GM11168 (cell line): Measurements from ENCODE around the gene CLTCL1.
"Not testable (repeated sequence)": the region's sequence is repeated elsewhere in the genome, so short reads cannot be mapped to it uniquely, and the experiment has no call there.

ENCODE experiments used
- in situ Hi-C: fragments of 300-500 bp; cut with MboI; formaldehyde crosslinking; loops from one replicate; pipeline ENCODE4 v1.12.0; 2022; ENCODE audit warnings: low sequenced_read_pairs; ENCODE audit not compliant: unreplicated experiment

CLTCL1 gene

DNA sequence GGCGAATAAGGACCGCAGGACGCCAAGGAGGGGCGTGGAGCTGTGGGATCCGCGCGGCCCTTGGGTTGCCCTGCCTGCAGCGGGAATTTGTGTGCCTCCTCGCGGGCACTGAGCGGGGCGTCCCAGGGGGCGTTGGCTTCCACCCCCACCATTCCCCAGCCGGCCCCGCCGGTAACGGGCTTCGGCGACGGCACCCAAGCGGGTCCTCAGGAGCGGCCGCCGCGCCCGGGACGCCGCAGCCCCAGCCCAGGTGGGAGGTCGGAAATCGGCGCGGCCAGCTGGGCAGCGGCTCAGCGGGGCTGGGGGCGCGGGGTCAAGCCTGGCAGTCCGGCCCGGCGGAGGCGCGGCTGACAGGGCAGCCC, 320 bp downstream of the CLTCL1 start:
- in situ Hi-C loops = no loop called here

DNA sequence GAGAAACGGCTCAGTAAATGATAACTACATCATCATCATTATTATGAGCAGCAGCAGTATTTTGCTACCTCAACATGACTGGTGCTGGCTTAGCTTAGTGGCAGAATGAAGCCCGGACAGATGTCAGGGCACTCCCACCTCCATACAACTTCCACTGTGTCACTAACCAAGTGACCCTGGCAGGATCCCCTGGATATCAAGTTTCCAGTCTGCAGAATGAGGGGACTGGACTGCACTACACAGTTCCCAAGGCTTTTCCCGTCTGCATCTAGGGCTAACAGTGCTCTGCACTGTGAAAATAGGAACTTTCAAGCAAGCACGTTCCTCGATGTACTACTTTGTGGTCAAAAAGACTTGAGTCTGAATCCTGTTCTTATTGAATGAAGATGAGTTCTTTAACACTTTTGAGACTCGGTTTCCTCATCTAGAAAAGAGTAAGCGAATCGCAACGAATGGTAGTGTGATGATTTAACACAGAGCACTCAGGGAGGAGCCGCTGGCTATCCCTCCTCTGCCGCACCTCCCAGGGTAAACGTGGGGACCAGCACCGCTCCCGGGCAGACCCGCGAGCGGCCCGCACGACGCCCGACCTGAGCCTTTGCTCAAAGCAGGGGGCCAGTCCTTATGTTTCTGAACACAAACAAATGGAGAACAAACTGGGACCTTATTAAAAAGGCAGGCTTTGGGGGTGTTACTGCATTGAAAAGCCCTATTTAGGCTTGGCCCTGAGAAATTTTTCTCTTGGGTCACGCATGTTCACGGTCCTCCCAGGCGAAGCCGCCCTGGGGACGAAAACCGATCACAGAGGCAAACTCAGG, 910 bp downstream of the CLTCL1 start:
- in situ Hi-C loops = no loop called here

DNA sequence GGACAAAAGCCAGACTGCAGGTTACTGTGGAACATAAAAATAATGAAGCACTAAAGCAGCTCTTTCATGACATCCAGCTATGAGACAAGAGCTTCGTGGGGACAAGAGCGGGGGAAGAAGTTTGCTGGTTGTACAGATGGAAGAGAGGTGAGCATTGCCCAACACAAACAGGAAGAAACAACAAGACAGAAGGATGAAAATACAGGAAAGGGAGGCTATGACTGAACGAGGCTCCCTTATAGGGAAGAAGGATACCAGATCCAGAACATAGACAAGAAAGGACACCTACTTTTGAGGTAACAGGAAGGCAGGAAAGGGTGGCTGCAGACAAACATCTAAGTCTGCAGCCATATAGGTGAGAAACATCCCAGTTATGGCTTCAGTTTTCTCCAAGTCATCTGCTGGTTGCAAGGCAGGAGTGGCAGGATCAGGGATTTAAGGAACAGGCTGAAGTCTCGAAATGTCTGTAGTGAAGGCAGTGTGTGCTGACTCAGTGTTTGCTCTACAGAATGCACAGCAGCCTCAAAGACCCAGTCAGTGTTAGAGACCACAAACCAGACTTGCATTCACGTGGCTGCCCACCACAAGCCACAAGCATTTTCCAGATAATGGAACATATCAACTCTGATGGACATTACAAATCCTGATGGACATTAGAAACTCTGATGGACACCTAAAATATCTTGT, 1.9 kb downstream of the CLTCL1 start:
- in situ Hi-C loops = no loop called here

DNA sequence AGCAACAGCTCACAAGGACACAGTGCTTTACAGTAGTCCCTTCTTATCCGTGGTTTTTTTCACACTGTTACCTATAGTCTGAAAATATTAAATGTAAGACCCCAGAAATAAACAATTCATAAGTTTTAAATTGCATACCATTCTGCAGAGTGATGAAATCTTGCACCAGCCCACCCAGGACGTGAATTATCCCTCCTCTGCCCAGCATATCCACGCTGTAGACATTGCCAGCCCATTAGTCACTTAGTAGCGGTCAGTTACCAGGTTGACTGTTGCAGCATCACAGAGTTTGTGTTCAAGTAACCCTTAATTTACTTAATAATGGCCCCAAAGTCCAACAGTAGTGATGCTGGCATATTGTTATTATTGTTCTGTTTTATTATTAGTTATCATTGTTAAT, 3.6 kb downstream of the CLTCL1 start:
- in situ Hi-C loops = no loop called here

DNA sequence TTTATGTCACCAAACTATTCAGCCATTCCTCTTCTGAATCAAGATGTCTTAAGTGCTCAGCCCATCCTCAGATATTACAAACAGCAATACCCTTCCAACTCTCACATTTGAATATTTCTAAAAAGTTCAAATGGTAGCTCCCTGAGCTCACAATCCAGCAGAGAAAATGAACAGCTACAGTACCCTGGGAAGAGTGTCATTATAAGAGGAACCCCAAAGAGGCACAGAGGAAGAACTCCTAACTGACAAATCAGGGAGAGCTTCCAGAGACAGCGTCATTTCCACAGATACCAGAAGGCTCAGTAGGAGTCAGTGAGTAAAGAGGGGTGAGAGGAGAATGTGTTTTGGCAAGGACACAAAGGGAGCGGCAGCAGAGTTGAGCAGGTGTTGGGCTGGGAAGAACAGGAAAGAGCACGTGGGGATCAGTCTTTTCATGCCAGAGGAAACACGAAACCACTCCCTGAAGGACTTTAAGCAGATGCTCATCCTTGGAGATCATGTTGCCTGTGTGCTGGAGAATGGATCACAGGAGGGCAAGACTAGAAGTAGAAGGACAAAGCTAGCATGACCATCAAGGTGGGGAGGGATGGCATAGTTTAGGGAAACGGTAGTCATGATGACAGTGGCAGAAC, 4.3 kb downstream of the CLTCL1 start:
- in situ Hi-C loops = no loop called here

DNA sequence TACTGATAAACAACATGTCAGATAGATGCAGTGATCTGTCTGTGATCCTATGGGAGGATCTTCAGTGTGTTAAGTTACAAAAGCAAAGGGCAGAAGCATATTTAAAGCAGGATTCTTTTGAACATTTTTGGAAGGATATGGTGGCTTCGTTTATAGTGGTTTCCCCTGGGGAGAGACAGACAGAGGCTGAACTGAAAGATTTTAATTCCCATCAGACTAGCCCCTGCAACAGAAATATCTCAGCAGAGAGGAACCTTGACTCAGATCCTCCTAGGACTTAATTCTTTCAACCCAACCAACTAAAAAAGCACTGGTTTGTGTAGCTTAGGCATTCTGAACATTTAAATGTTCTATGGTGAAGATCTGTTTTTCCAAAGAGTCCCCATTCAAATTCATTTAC, 5.7 kb downstream of the CLTCL1 start:
- in situ Hi-C loops = no loop called here

DNA sequence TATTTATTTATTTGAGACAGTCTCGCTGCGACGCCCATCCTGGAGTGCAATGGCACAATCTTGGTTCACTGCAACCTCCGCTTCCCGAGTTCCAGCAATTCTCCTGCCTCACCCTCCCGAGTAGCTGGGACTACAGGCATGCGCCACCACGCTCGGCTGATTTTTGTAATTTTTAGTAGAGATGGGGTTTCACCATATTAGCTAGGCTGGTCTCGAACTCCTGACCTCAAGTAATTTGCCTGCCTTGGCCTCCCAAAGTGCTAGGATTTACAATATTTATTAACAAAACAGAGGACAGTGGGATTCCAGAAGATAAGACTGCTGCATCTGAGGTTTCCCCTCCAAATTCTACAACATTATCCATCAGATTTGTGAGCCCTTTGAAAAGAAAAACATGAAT, 12.4 kb downstream of the CLTCL1 start:
- in situ Hi-C loops = not testable (repeated sequence)

DNA sequence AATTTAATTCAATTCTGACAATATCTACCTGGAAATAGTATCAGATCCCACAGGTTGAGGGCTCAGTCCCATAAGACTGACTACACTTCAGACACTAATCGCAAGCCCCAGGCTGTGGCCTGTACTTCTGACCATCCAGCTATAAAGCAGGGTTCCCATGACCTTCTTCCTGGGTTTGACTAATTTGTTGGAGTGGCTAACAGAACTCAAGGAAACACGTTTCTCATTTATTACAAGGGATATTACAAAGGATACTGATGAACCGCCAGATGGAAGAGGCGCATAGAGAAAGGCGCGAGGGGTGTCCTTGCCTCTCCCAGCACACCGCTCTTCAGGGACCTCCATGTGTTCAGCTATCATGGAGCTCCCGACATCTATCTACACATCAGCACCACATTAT, 13.7 kb downstream of the CLTCL1 start:
- in situ Hi-C loops = no loop called here

DNA sequence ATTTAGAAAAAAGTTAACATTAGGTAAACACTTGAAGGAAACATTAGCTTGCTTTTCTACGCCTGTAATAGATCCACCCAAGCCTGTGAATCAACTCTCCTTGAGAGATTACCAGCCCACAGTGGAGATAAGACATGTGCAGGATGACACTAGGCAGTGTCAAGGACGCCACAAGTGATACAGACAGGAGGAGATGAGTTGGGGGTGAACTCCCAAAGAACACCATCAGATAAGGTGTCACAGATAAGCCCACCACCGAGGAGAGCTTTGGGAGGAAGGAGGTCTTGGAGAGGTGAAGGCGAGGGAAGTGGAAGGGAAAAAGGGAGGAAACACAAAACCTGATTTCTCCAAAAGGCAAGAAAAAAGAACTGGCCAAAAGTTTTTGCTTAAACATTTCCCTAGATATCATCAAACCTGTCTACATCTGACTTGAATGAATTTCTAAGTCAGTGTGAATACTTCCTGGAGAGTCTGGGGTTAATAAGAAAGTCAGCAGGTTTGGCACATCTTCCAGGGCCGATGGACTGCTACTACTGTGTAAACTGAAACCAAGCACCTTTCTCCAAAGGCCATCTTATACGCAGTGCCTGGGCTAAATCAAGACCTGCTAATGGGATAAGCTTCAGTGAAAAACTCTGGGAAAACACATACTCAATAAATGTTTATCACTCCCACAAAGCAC, 15.5 kb downstream of the CLTCL1 start:
- in situ Hi-C loops = no loop called here

DNA sequence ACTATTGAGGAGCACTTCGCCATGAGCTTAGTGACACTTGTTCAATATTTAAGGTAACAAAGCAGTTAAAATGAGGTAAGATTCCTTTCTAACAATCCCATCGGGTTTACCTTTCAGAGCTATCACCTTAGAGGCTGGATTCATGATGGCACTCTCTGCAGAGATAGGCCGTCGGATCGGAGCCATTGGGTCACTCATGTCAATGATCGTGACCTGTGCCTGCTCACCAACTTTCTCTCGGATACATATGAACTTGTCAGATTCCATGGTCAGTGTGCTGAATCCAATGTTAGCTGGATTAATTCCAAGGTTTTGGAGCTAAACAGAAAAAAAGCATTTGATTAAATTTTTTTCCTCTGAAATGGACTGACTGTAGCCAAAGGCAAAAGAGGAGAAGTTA, 16.0 kb downstream of the CLTCL1 start:
- in situ Hi-C loops = no loop called here

DNA sequence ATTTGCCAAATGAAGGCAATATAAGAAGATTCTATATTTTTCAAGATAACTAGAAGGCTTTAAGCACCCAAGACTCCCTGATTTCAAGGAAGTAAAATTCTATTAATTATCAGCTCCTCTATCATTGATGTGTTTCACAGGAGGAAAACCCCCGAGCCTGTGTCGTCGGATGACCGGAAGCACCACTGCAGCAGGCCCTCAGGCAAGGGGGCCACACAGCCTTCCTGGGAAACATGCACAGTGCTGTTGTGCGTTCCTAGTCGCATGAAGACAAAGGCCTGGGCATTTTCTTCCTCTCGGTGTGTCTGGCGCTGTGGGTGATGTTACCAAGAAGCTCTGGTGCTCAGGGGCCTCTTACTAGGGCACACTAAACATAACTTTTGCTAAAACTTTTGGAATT, 16.4 kb downstream of the CLTCL1 start:
- in situ Hi-C loops = no loop called here

DNA sequence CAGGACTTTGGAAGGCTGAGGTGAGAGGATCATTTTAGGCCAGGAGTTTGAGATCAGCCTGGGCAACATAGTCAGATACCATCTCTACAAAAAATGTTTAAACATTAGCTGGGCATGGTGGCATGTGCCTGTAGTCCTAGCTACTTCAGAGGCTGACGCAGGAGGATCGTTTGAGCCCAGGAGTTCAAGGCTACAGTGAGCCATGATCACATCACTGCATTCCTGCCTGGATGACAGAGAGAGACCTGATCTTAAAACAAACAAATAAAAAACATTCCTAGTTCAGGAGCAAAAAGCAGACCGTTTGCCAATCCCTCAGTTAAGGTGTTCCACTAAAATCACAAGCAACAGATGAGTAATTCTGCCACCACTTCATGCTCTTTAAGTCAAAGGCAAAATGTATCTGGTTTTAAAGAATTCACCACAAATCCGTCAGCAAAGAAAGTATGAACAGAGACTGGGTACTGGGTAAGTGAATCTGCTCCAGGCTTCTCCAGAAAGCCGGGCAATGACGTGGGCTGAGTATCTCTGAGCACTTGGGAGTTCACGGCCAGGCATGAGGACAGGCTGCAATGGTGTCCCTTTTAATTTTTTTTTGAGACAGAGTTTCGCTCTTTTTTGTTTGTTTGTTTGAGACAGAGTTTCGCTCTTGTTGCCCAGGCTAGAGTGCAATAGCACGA, 19.5 kb downstream of the CLTCL1 start:
- in situ Hi-C loops = no loop called here

DNA sequence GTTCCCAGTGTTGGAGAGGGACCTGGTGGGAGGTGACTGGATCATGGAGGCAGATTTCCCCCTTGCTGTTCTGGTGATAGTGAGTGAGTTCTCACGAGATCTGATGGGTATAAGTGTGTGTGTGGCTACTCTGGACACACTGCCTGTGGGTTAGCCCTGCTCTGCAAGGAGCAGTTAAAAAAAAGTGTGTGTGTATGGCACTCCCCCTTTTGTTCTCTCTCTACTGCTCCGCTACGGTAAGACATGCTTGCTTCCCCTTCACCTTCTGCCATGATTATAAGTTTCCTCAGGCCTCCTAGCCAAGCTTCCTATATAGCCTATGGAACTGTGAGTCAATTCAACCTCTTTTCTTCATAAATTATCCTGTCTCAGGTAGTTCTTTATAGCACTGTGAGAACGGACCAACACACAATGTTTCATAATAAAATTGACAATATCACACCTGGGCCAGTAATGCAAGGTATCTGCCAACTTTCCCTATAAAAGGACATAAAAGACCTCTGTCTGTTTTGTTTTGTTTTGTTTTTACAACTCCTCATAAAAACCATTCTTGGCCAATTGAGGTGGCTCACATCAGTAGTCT, 20.2 kb downstream of the CLTCL1 start:
- in situ Hi-C loops = no loop called here

DNA sequence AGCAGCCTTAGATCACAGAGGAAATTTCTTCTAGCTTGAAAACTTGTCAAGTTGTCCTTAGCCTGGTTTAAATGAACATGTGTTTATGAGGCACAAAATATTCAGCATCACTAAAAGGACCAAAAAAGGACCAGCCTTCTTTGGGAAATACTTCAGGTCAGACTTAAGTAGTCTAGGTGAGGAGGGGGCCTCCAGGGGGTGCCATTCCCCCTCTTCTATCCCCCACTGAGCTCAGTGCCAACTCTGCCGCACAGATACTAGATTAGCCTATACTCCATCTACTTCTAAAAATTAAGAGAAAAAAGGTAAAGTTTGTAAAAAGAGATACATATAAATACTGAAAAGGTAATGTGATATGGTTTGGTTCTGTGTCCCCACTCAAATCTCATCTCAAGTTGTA, 20.6 kb downstream of the CLTCL1 start:
- in situ Hi-C loops = no loop called here

DNA sequence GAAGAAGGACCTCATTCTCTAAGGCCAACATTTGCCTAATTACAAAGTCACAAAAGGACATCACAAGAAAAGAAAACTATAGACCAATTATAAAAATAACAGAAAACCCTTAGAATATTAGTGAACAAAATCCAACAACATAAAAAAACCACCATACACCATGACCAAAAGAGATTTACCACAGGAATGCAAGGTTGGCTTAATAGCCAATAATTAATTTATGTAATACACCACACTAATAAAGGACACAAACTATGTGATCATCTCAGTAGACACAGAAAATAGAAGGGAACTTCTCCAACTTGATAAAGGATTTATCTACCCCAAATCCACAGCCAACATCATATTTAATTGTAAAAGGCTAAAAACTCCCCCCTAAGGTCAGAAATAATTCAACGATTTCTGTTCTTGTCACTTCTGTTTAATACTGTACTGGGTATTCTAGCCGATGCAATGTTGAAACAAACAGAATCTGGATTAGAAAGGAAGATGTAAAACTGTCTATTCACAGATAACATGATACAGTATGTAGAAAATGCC, 24.9 kb downstream of the CLTCL1 start:
- in situ Hi-C loops = no loop called here

DNA sequence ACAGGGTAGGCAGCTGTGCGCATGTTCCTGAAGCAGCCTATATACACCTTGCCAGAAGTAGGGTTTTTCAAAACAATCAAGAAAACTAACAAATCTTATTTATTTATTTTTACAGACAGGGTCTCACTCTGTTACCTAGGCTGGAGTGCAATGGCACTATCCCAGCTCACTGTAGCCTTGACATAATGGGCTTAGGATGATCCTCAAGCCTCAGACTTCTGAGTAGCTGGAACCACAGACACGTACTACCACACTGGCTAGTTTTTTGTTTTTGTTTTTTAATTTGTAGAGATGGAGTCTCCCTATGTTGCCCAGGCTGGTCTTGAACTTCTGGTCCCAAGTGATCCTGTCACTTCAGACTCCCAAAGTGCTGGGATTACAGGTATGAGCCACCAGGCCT, 25.7 kb downstream of the CLTCL1 start:
- in situ Hi-C loops = no loop called here

DNA sequence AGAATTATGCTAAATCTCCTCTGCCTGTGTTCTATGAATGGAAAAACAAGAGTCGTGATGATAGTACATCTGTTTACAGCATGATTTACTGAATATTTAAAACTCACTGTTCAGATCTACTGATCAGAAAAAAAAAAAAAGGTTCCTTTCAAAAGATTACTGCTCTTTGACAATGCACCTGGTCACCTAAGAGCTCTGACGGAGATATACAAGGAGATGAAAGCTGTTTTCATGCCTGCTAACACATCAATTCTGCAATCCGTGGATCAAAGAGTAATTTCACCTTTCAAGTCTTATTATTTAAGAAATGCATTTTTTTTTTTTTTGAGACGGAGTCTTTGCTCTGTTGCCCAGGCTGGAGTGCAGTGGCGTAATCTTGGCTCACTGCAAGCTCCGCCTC, 30.7 kb downstream of the CLTCL1 start:
- in situ Hi-C loops = no loop called here

DNA sequence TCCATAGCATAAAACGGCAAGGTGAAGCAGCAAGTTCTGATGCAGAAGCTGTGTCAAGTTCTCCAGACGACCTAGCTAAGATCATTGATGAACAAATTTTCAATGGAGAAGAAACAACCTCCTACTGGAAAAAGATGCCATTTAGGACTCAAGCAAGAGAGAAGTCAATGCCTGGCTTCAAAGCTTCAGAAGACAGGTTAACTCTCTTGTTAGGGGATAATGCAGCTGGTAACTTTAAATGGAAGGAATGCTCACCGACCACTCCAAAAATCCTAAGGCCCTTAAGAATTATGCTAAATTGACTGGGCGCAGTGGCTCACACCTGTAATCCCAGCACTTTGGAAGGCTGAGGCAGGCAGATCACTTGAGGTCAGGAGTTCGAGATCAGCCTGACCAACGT, 31.3 kb downstream of the CLTCL1 start:
- in situ Hi-C loops = no loop called here

DNA sequence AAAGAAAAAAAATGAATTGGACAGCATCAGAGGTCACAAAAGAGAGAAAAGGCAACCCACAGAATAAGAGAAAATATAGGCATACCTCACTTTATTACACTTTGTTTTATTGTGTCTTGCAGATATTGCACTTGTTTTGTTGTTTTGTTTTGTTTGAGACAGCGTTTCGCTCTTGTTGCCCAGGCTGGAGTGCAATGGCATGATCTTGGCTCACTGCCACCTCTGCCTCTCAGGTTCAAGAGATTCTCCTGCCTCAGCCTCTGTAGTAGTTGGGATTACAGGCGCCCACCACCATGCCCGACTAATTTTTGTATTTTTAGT, 32.6 kb downstream of the CLTCL1 start:
- in situ Hi-C loops = not testable (repeated sequence)

DNA sequence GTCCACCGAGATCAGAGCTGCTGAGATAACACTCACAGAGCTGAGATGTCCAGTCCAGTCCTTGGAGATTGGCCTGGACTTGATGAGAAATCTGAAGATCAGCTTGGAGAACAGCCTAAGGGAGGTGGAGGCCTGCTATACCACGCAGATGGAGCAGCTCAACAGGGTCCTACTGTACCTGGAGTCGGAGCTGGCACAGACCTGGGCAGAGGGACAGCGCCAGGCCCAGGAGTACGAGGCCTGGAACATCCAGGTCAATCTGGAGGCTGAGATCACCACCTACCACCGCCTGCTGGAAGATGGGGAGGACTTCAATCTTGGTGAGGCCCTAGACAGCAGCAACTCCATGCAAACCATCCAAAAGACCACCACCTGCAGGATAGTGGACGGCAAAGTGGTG, 33.1 kb downstream of the CLTCL1 start:
- in situ Hi-C loops = no loop called here
